ENCODE data around the gene DLG1. TPM values are rescaled to one million over a fixed set of nuclear protein-coding genes. Genes with fewer than 3 reads are reported as not detected.

The DLG1 gene
- total RNA-seq, 1 donor = 49.6 TPM

- no peak for TF ChIP-seq CTCF (IDR thresholded peaks at IDR 0.05; ENCODE audit: insufficient read depth, low read length)
- DNase-seq (ENCODE audit: low read depth) = peak; percentile 25
- no peak overlapping the region for H3K4me3 ChIP-seq (ENCODE audit: low read depth, low read length)
Measured at GRCh38 chr3:197234947-197235914, 63.2 kb downstream of the DLG1 start.

- no peak overlapping the region for H3K4me3 ChIP-seq (ENCODE audit: low read depth, low read length)
- TF ChIP-seq CTCF (IDR thresholded peaks at IDR 0.05; ENCODE audit: insufficient read depth, low read length) = no peak
- no peak for DNase-seq (ENCODE audit: low read depth)
Measured at GRCh38 chr3:197231321-197231720, 67.1 kb downstream of the DLG1 start.

- no peak overlapping the region for H3K4me3 ChIP-seq (ENCODE audit: low read depth, low read length)
- TF ChIP-seq CTCF (IDR thresholded peaks at IDR 0.05; ENCODE audit: insufficient read depth, low read length) = no peak
- DNase-seq (ENCODE audit: low read depth) = no peak
Measured at GRCh38 chr3:197229836-197230235, 68.6 kb downstream of the DLG1 start.

- TF ChIP-seq CTCF (IDR thresholded peaks at IDR 0.05; ENCODE audit: insufficient read depth, low read length) = no peak
- no peak for DNase-seq (ENCODE audit: low read depth)
Measured at GRCh38 chr3:197229178-197229577, 69.2 kb downstream of the DLG1 start.

GRCh38 chr3:197227780-197228574, 70.4 kb downstream of the DLG1 start:
- no peak overlapping the region for H3K4me3 ChIP-seq (ENCODE audit: low read depth, low read length)
- DNase-seq (ENCODE audit: low read depth) = no peak
- no peak for TF ChIP-seq CTCF (IDR thresholded peaks at IDR 0.05; ENCODE audit: insufficient read depth, low read length)

More at GRCh38 chr3:197229178-197229577, 69.2 kb downstream of the DLG1 start:
- H3K4me3 ChIP-seq (ENCODE audit: low read depth, low read length) = no peak overlapping the region

GRCh38 chr3:197226179-197226578, 72.2 kb downstream of the DLG1 start:
- H3K4me3 ChIP-seq (ENCODE audit: low read depth, low read length) = no peak overlapping the region
- no peak for DNase-seq (ENCODE audit: low read depth)
- TF ChIP-seq CTCF (IDR thresholded peaks at IDR 0.05; ENCODE audit: insufficient read depth, low read length) = no peak
